HCT116 (cell line): ENCODE results near the gene CYTH2. TPM values are rescaled to one million over a fixed set of nuclear protein-coding genes. Genes with fewer than 3 reads are reported as not detected.

Experiments
- ATAC-seq: fragments of 200-7000 bp; cut with Tn5 transposase; 2 replicates; pipeline ENCODE4 v1.9.1; 2020; ENCODE audit warnings: mild to moderate bottlenecking, moderate library complexity
- BruUV-seq: library from RNA; stranded (reverse); fragments of 400-500 nt; replicated peaks from 2 replicates; lab custom pipeline; 2021; lab: Mats Ljungman, UMichigan
- CTCF ChIA-PET: fragments of 300-600 bp; sonication (Branson Sonifier 250); formaldehyde crosslinking; loops from one replicate; lab custom pipeline; 2021; ENCODE audit warnings: antibody characterized with exemption; lab: Charles Lee
- POLR2A ChIA-PET: fragments of 300-600, 350-600 bp; sonication (Branson Sonifier 250); formaldehyde crosslinking; loops from one replicate; lab custom pipeline; 2021; ENCODE audit warnings: antibody characterized with exemption; lab: Charles Lee
- RAD21 ChIA-PET, 2 experiments: fragments of 300-600 bp; sonication (Branson Sonifier 250); formaldehyde crosslinking; loops; one replicate each; lab custom pipeline; 2023; ENCODE audit warnings: low total read pairs in 2 of 2; ENCODE audit not compliant: uncharacterized antibody in 2 of 2, unreplicated experiment in 2 of 2, low non-redundant PET in 1 of 2; lab: Charles Lee
- DNase-seq: peaks from one replicate; pipeline ENCODE4 v3.0.0-alpha.2; 2010; ENCODE audit warnings: low read depth, low spot score
- H2AFZ ChIP-seq: fragments of 200-600 bp; shearing (Covaris generic), sonication (generic); 2 replicates; pipeline ENCODE4 v1.6.1; 2017; ENCODE audit warnings: low read depth, mixed run types, mixed read lengths, antibody characterized with exemption, low read length; ENCODE audit not compliant: poor library complexity, severe bottlenecking
- H3K27ac ChIP-seq: 2 replicates; pipeline ENCODE4 v1.5.1; 2012; ENCODE audit warnings: low read depth, low read length
- H3K27me3 ChIP-seq: fragments of 200-600 bp; sonication (generic); 2 replicates; pipeline ENCODE4 v1.6.1; 2016; ENCODE audit warnings: mixed run types, low read length, mixed read lengths; ENCODE audit not compliant: insufficient read depth
- H3K36me3 ChIP-seq, 2 experiments: fragments of 200-500 bp in 1 of 2; fragments of 200-600 bp in 1 of 2; sonication (Bioruptor generic) in 1 of 2; sonication (generic) in 1 of 2; 2 replicates each; pipeline versions ENCODE4 v1.5.1 to v1.6.1; 2014 to 2016; ENCODE audit warnings: low read length in 2 of 2, inconsistent platforms in 1 of 2, mixed read lengths in 1 of 2, mixed run types in 1 of 2; ENCODE audit not compliant: insufficient read depth in 2 of 2, control insufficient read depth in 1 of 2
- H3K4me1 ChIP-seq, 2 experiments: fragments of 200-600 bp in 1 of 2; sonication (generic) in 1 of 2; 2 replicates each; pipeline versions ENCODE4 v1.5.1 to v1.6.1; 2012 to 2017; ENCODE audit warnings: low read length in 2 of 2, inconsistent platforms in 1 of 2, mild to moderate bottlenecking in 1 of 2, mixed read lengths in 1 of 2, mixed run types in 1 of 2, moderate library complexity in 1 of 2; ENCODE audit not compliant: insufficient read depth in 2 of 2, control insufficient read depth in 1 of 2
- H3K4me2 ChIP-seq: fragments of 200-600 bp; sonication (generic); 2 replicates; pipeline ENCODE4 v1.6.1; 2017; ENCODE audit warnings: mixed run types, low read length, mixed read lengths
- H3K4me3 ChIP-seq, 2 experiments: fragments of 200-600 bp in 1 of 2; sonication (generic) in 1 of 2; replicated peaks in 1 of 2; 2 replicates each; pipeline ENCODE4 v1.5.1; 2011 to 2016; ENCODE audit warnings: low read length in 2 of 2, control low read depth in 1 of 2, low read depth in 1 of 2, mild to moderate bottlenecking in 1 of 2, mixed read lengths in 1 of 2, mixed run types in 1 of 2
- H3K79me2 ChIP-seq: fragments of 200-600 bp; sonication (generic); 2 replicates; pipeline ENCODE4 v1.6.1; 2017; ENCODE audit warnings: mild to moderate bottlenecking, mixed run types, low read length, moderate library complexity, mixed read lengths; ENCODE audit not compliant: insufficient read depth
- H3K9ac ChIP-seq: fragments of 200-600 bp; sonication (generic); 2 replicates; pipeline ENCODE4 v1.6.1; 2016; ENCODE audit warnings: low read length, mixed read lengths
- H3K9me2 ChIP-seq: fragments of 200-600 bp; sonication (generic), shearing (Covaris generic); 2 replicates; pipeline ENCODE4 v1.6.1; 2017; ENCODE audit warnings: mixed run types, mild to moderate bottlenecking, moderate library complexity; ENCODE audit not compliant: insufficient read depth
- H3K9me3 ChIP-seq, 2 experiments: fragments of 200-500 bp in 1 of 2; fragments of 200-600 bp in 1 of 2; sonication (Bioruptor generic) in 1 of 2; sonication (generic) in 1 of 2; 2 replicates each; pipeline ENCODE4 v1.6.1; 2014 to 2017; ENCODE audit warnings: low read length in 2 of 2, mixed read lengths in 2 of 2, inconsistent platforms in 1 of 2, low read depth in 1 of 2, mild to moderate bottlenecking in 1 of 2, mixed run types in 1 of 2, moderate library complexity in 1 of 2; ENCODE audit not compliant: control insufficient read depth in 1 of 2, insufficient read depth in 1 of 2
- H4K20me1 ChIP-seq: fragments of 200-600 bp; sonication (generic), shearing (Covaris generic); 2 replicates; pipeline ENCODE4 v1.6.1; 2017; ENCODE audit warnings: mixed run types, mild to moderate bottlenecking, moderate library complexity; ENCODE audit not compliant: insufficient read depth
- CTCF ChIP-seq, 3 experiments: fragments of 200-600 bp in 1 of 3; sonication (generic) in 1 of 3; IDR thresholded peaks in 2 of 3; conservative IDR thresholded peaks in 1 of 3; 2 replicates each; pipeline ENCODE4 v1.5.1; 2012 to 2017; ENCODE audit warnings: low read depth in 2 of 3, low read length in 2 of 3, antibody characterized with exemption in 1 of 3, borderline replicate concordance in 1 of 3, control low read depth in 1 of 3, mild to moderate bottlenecking in 1 of 3, mixed read lengths in 1 of 3, mixed run types in 1 of 3, moderate library complexity in 1 of 3; ENCODE audit not compliant: insufficient read depth in 1 of 3
- EGR1 ChIP-seq: IDR thresholded peaks from 2 replicates; pipeline ENCODE4 v1.6.1; 2012; ENCODE audit warnings: low read depth
- ELF1 ChIP-seq: IDR thresholded peaks from 2 replicates; pipeline ENCODE4 v1.6.1; 2012; ENCODE audit warnings: low read depth, borderline replicate concordance
- EZH2 ChIP-seq: fragments of 200-600 bp; sonication (generic); IDR thresholded peaks from 2 replicates; pipeline ENCODE4 v1.6.1; 2017; ENCODE audit warnings: antibody characterized with exemption, mixed run types
- EZH2phosphoT487 ChIP-seq: fragments of 200-600 bp; IDR thresholded peaks from 2 replicates; pipeline ENCODE4 v1.6.1; 2018; ENCODE audit warnings: antibody characterized with exemption, borderline replicate concordance
- FOSL1 ChIP-seq: IDR thresholded peaks from 2 replicates; pipeline ENCODE4 v1.6.1; 2012; ENCODE audit warnings: low read depth
- JUND ChIP-seq: IDR thresholded peaks from 2 replicates; pipeline ENCODE4 v1.6.1; 2012
- MAX ChIP-seq: IDR thresholded peaks from 2 replicates; pipeline ENCODE4 v1.6.1; 2012
- POLR2AphosphoS5 ChIP-seq: IDR thresholded peaks from 2 replicates; pipeline ENCODE4 v1.6.1; 2011; ENCODE audit warnings: mild to moderate bottlenecking, low read depth, low read length, moderate library complexity
- RAD21 ChIP-seq: IDR thresholded peaks from 2 replicates; pipeline ENCODE4 v1.6.1; 2012; ENCODE audit warnings: low read depth, mild to moderate bottlenecking
- REST ChIP-seq: IDR thresholded peaks from 2 replicates; pipeline ENCODE4 v1.6.1; 2012; ENCODE audit warnings: low read depth
- SIN3A ChIP-seq: IDR thresholded peaks from 2 replicates; pipeline ENCODE4 v1.6.1; 2012; ENCODE audit warnings: low read depth
- SP1 ChIP-seq: IDR thresholded peaks from 2 replicates; pipeline ENCODE4 v1.6.1; 2012; ENCODE audit warnings: low read depth
- TCF7L2 ChIP-seq: IDR thresholded peaks from 2 replicates; pipeline ENCODE4 v1.7.0; 2011; ENCODE audit warnings: borderline replicate concordance, inconsistent platforms; ENCODE audit not compliant: insufficient read depth, insufficient read length; ENCODE audit errors: extremely low read depth
- YY1 ChIP-seq: IDR thresholded peaks from 2 replicates; pipeline ENCODE4 v1.6.1; 2011; ENCODE audit warnings: low read length, low read depth, moderate library complexity, mild to moderate bottlenecking; ENCODE audit not compliant: insufficient replicate concordance; ENCODE audit errors: extremely low read depth
- ZBTB33 ChIP-seq: IDR thresholded peaks from 2 replicates; pipeline ENCODE4 v1.6.1; 2011; ENCODE audit warnings: mild to moderate bottlenecking, low read length, moderate library complexity; ENCODE audit not compliant: insufficient replicate concordance; ENCODE audit errors: extremely low read depth
- ZNF274 ChIP-seq: fragments of 200-500 bp; sonication (Bioruptor generic); IDR thresholded peaks from 2 replicates; pipeline ENCODE4 v1.6.1; 2014; ENCODE audit warnings: mild to moderate bottlenecking, low read depth, low read length, inconsistent platforms
- intact Hi-C: fragments of 100-400 bp; cut with micrococcal nuclease; formaldehyde crosslinking; loops from 2 replicates; pipeline ENCODE4 v1.10.0; 2022
- total RNA-seq: library from RNA; stranded (reverse); gene quantifications from one replicate; pipeline ENCODE4 v1.2.1, GENCODE V29; 2021; ENCODE audit not compliant: unreplicated experiment

The CYTH2 gene
- total RNA-seq, 1 experiment from 2014 or later, result 75.3 TPM

GRCh38 chr19:48470856-48471255 lies 1.7 kb downstream of the CYTH2 start:
- intact Hi-C loops, result no loop called here
- ChIA-PET CTCF (interaction anchor here (1.1 to 1.5 kb wide), 2 partner anchors 19 to 114 kb away, joined by 3 to 6 read pairs; no protein-coding TSS in a partner anchor), POLR2A (interaction anchor here (0.6 to 1.3 kb wide), 2 partner anchors 17 to 32 kb away, joined by 3 to 6 read pairs; no protein-coding TSS in a partner anchor), RAD21 (no interaction called here)
- Histone ChIP-seq H3K4me3 (no peak overlapping the region), H3K9me2 (no peaks in the 10 kb centered on the region), H3K4me2 (peak overlapping the region; percentile 93; the same call in 1 of the 2 replicates), H3K9ac (no peak overlapping the region), H3K27me3 (no peaks in the 10 kb centered on the region), H3K79me2 (peaks cover 18% of the 10 kb centered on the region), H3K9me3 (no peaks in the 10 kb centered on the region), H3K27ac (no peak overlapping the region; the same call in 1 of the 2 replicates), H4K20me1 (no peaks in the 10 kb centered on the region), H3K36me3 (peaks cover 32 to 45% of the 10 kb centered on the region in 2 experiments), H3K4me1 (peaks cover 11 to 25% of the 10 kb centered on the region in 2 experiments), H2AFZ (no peak overlapping the region)
- ATAC-seq, result no peak
- TF ChIP-seq EGR1 (no peak), EZH2 (no peak), REST (no peak), RAD21 (no peak), FOSL1 (no peak), SIN3A (no peak), ZNF274 (no peak), ZBTB33 (no peak), POLR2AphosphoS5 (no peak), JUND (no peak), SP1 (no peak), ELF1 (no peak), EZH2phosphoT487 (no peak), TCF7L2 (no peak), YY1 (no peak), CTCF (IDR thresholded peaks at IDR 0.05 in 2 of 3, conservative IDR thresholded peaks at IDR 0.05 in 1 of 3; ENCODE audit: borderline replicate concordance in 1 of 3, insufficient read depth in 1 of 3, low read depth in 2 of 3, low read length in 2 of 3) (no peak), MAX (no peak)
- BruUV-seq, result no TSS peak
- no peak for DNase-seq
